Endodermal cell (in vitro differentiated cells): Measurements from ENCODE around the gene ZC3H18. TPM values are rescaled to one million over a fixed set of nuclear protein-coding genes. Genes with fewer than 3 reads are reported as not detected.

Experiments
- DNase-seq: peaks from one replicate; pipeline ENCODE4 v3.0.0-alpha.2; 2017
- H3K27ac ChIP-seq: 2 replicates; pipeline ENCODE4 v1.5.1; 2013; ENCODE audit warnings: mild to moderate bottlenecking, low read depth, low read length, moderate library complexity
- H3K27me3 ChIP-seq: 2 replicates; pipeline ENCODE4 v1.6.1; 2013; ENCODE audit warnings: mild to moderate bottlenecking, low read length, moderate library complexity; ENCODE audit not compliant: insufficient read depth, control insufficient read depth, poor library complexity, severe bottlenecking
- H3K36me3 ChIP-seq: 2 replicates; pipeline ENCODE4 v1.7.0; 2013; ENCODE audit warnings: mild to moderate bottlenecking, low read length, moderate library complexity; ENCODE audit not compliant: control insufficient read depth, insufficient read depth
- H3K4me1 ChIP-seq: one replicate; pipeline ENCODE4 v1.7.0; 2013; ENCODE audit warnings: low read length; ENCODE audit not compliant: control insufficient read depth, insufficient read depth
- H3K4me3 ChIP-seq: 2 replicates; pipeline ENCODE4 v1.5.1; 2013; ENCODE audit warnings: mild to moderate bottlenecking, low read length, moderate library complexity
- H3K9ac ChIP-seq: 2 replicates; pipeline ENCODE4 v1.6.1; 2013; ENCODE audit warnings: mild to moderate bottlenecking, low read length, moderate library complexity; ENCODE audit not compliant: poor library complexity, severe bottlenecking; ENCODE audit errors: extremely low read depth
- H3K9me3 ChIP-seq: 2 replicates; pipeline ENCODE4 v1.6.1; 2013; ENCODE audit warnings: mild to moderate bottlenecking, low read length, moderate library complexity; ENCODE audit not compliant: control insufficient read depth
- H3K27ac Mint-ChIP-seq: 2 replicates; pipeline ENCODE4 v1.8.0; 2020; ENCODE audit warnings: mixed read lengths
- H3K27me3 Mint-ChIP-seq: 2 replicates; pipeline ENCODE4 v1.8.0; 2021; ENCODE audit warnings: mild to moderate bottlenecking, mixed read lengths; ENCODE audit not compliant: insufficient read depth
- H3K36me3 Mint-ChIP-seq: 2 replicates; pipeline ENCODE4 v1.8.0; 2020; ENCODE audit warnings: low read depth, mixed read lengths
- H3K4me1 Mint-ChIP-seq: 2 replicates; pipeline ENCODE4 v1.8.0; 2020; ENCODE audit warnings: mixed read lengths
- H3K4me3 Mint-ChIP-seq: 2 replicates; pipeline ENCODE4 v1.8.0; 2020; ENCODE audit warnings: mild to moderate bottlenecking, moderate library complexity, mixed read lengths
- H3K9me3 Mint-ChIP-seq: 2 replicates; pipeline ENCODE4 v1.8.0; 2020; ENCODE audit warnings: mild to moderate bottlenecking, mixed read lengths
- CTCF ChIP-seq: fragments of 200-600 bp; sonication (generic); conservative IDR thresholded peaks from 2 replicates; pipeline ENCODE4 v1.5.0; 2021; ENCODE audit warnings: antibody characterized with exemption, mild to moderate bottlenecking
- WGBS, 2 experiments: methylation state at CpG; one replicate each; pipeline versions ENCODE4 v1.1.5 to v1.1.7; 2013; ENCODE audit warnings: missing lambda C conversion rate in 2 of 2, mixed read lengths in 1 of 2; ENCODE audit not compliant: insufficient coverage in 1 of 2, insufficient read length in 1 of 2; 5-methylcytosine and 5-hydroxymethylcytosine counted together
- total RNA-seq, 2 donors: library from RNA; stranded (reverse); fragmentation: NEBNext Ultra II Directional in 1 of 2; extraction: Animal tissue kit (Norgen Biotek cat#: 25700) in 1 of 2; gene quantifications; 2 replicates in 1 of 2; 3 replicates in 1 of 2; pipeline ENCODE4 v1.2.1, GENCODE V29; 2021

The ZC3H18 gene
- total RNA-seq, 2 donors from 2014 or later: 75.4 to 76.6 TPM

- no peaks in the 10 kb centered on the region for H3K9me3 ChIP-seq
- H3K27ac ChIP-seq: no peak overlapping the region
- no peaks in the 10 kb centered on the region for H3K27me3 ChIP-seq
- H3K9me3 Mint-ChIP-seq: no peaks in the 10 kb centered on the region
- peaks cover 52% of the 10 kb centered on the region for H3K36me3 ChIP-seq
- no peaks in the 10 kb centered on the region for H3K27me3 Mint-ChIP-seq
- no peak for TF ChIP-seq CTCF
- peaks cover 39% of the 10 kb centered on the region for H3K4me1 Mint-ChIP-seq
- no peak for DNase-seq
- WGBS, 2 experiments: 97% methylated on average over 17 to 19 of the region's 19 CpGs
- no peak overlapping the region for H3K4me3 Mint-ChIP-seq
- H3K4me3 ChIP-seq: no peak overlapping the region
- no peak overlapping the region for H3K9ac ChIP-seq
- peak overlapping the region; percentile 85 for H3K27ac Mint-ChIP-seq
- peaks cover 41% of the 10 kb centered on the region for H3K36me3 Mint-ChIP-seq
- peaks cover 33% of the 10 kb centered on the region for H3K4me1 ChIP-seq
Measured at GRCh38 chr16:88618956-88619667, 48.9 kb downstream of the ZC3H18 start.

- no peaks in the 10 kb centered on the region for H3K27me3 Mint-ChIP-seq
- no peak overlapping the region for H3K27ac ChIP-seq
- WGBS, 2 experiments: 96 to 98% methylated on average over 8 to 14 of the region's 14 CpGs
Measured at GRCh38 chr16:88619859-88620815, 49.9 kb downstream of the ZC3H18 start.

More at GRCh38 chr16:88619859-88620815, 49.9 kb downstream of the ZC3H18 start:
- no peaks in the 10 kb centered on the region for H3K27me3 ChIP-seq
- no peak overlapping the region for H3K4me3 Mint-ChIP-seq
- no peaks in the 10 kb centered on the region for H3K9me3 Mint-ChIP-seq
- no peak for TF ChIP-seq CTCF
- H3K27ac Mint-ChIP-seq: peak overlapping the region; percentile 85
- DNase-seq: no peak
- H3K4me1 ChIP-seq: peaks cover 37% of the 10 kb centered on the region
- H3K4me1 Mint-ChIP-seq: peaks cover 39% of the 10 kb centered on the region
- no peaks in the 10 kb centered on the region for H3K9me3 ChIP-seq
- peaks cover 61% of the 10 kb centered on the region for H3K36me3 ChIP-seq
- H3K9ac ChIP-seq: no peak overlapping the region
- H3K4me3 ChIP-seq: no peak overlapping the region
- H3K36me3 Mint-ChIP-seq: peaks cover 45% of the 10 kb centered on the region
